ENCODE measurements around the gene CPAMD8.
"Not testable (repeated sequence)": the region's sequence is repeated elsewhere in the genome, so short reads cannot be mapped to it uniquely, and the experiment has no call there.

CPAMD8 gene

GRCh38 chr19:16891696-16892382 is 134.8 kb downstream of the CPAMD8 start:
- DNase-seq (ENCODE audit: low read depth) = no peak

GRCh38 chr19:16890461-16891184 is 136.0 kb downstream of the CPAMD8 start:
- DNase-seq (ENCODE audit: low read depth) = no peak

- DNase-seq (ENCODE audit: low read depth) = no peak
These were observed 136.6 kb downstream of the CPAMD8 start for GRCh38 chr19:16889883-16890460.

- no peak for DNase-seq (ENCODE audit: low read depth)
These were observed 137.2 kb downstream of the CPAMD8 start for GRCh38 chr19:16889366-16889882.

GRCh38 chr19:16888629-16889365 is 137.8 kb downstream of the CPAMD8 start, which contains the start of gene F2RL3:
Gene F2RL3 (plus strand): TSS chr19:16888999. CDS start chr19:16889190, 191 bp downstream.
- DNase-seq (ENCODE audit: low read depth) = peak; percentile 98

- no peak for DNase-seq (ENCODE audit: low read depth)
These were observed 139.0 kb downstream of the CPAMD8 start for GRCh38 chr19:16887353-16888265.

GRCh38 chr19:16886305-16886880 is 140.2 kb downstream of the CPAMD8 start:
- DNase-seq (ENCODE audit: low read depth) = no peak

- DNase-seq (ENCODE audit: low read depth) = no peak
These were observed 141.4 kb downstream of the CPAMD8 start for GRCh38 chr19:16885166-16885565.

- no peak for DNase-seq (ENCODE audit: low read depth)
These were observed 143.1 kb downstream of the CPAMD8 start for GRCh38 chr19:16883522-16883921.

- no peak for DNase-seq (ENCODE audit: low read depth)
These were observed 144.5 kb downstream of the CPAMD8 start for GRCh38 chr19:16882146-16882545.

- no peak for DNase-seq (ENCODE audit: low read depth)
These were observed 145.6 kb downstream of the CPAMD8 start for GRCh38 chr19:16880884-16881554.

- no peak for DNase-seq (ENCODE audit: low read depth)
These were observed 148.2 kb downstream of the CPAMD8 start for GRCh38 chr19:16878181-16878965.

GRCh38 chr19:16877581-16877980 is 149.0 kb downstream of the CPAMD8 start:
- no peak for DNase-seq (ENCODE audit: low read depth)

- peak; percentile 87 for DNase-seq (ENCODE audit: low read depth)
These were observed 149.7 kb downstream of the CPAMD8 start for GRCh38 chr19:16876904-16877361.

GRCh38 chr19:16875584-16876555 is 150.7 kb downstream of the CPAMD8 start:
- no peak for DNase-seq (ENCODE audit: low read depth)

- DNase-seq (ENCODE audit: low read depth) = not testable (repeated sequence)
These were observed 151.7 kb downstream of the CPAMD8 start for GRCh38 chr19:16874978-16875299.

- no peak for DNase-seq (ENCODE audit: low read depth)
These were observed 152.2 kb downstream of the CPAMD8 start for GRCh38 chr19:16874250-16874977.
